HG03159 (cell line): ENCODE results near the gene ERICH4.

Source experiments
- ATAC-seq: cut with Tn5 transposase; IDR thresholded peaks from one replicate; pipeline ENCODE4 v1.9.1; 2021; ENCODE audit warnings: mild to moderate bottlenecking, moderate library complexity; ENCODE audit not compliant: unreplicated experiment

Gene ERICH4

GRCh38 chr19:41413947-41414346, 29.0 kb upstream of the ERICH4 start:
- no peak for ATAC-seq

DNA sequence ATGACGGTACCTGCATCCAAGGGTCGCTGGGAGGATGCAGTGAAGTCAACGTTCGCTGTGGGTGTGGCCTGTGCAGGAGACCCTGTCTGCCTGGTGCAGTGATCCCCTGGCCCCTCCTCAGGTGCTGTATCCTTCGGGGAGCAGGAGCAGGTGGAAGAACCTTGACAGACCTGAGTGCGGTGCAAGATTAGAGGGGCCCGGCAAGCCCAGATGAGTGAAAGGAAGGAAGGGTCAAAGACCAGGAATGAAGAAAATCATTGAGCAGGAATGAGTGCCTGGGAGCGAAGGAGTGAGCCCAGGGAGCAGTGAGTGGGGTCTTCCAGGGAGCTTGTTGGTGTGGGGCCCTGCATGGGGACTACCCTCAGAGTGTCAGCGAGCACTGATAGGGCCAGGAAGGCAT, 28.5 kb upstream of the ERICH4 start:
- no peak for ATAC-seq

DNA sequence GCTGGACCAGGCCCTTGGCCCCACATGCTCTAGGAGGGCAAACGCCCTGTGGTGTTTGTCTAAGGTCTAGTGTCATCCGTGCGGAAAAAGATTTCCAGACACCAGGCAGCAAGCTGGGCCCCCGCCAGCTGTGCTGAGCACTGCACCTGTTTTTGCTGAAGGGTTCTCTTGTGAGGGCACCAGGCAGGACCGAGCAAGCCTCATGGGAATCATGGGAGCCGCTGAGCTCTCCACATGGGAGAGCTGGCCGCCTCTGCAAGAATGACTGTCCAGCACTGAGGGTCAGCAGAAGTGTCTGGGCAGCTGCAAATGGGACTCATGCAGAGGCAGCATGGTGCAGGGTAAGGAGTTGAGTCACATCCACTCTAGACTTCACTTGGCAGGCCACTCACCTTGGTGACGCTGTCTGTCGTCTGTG, 27.8 kb upstream of the ERICH4 start:
- no peak for ATAC-seq

GRCh38 chr19:41416194-41416674, 26.7 kb upstream of the ERICH4 start:
- no peak for ATAC-seq

- ATAC-seq = no peak
Observed at GRCh38 chr19:41420101-41420880, 22.7 kb upstream of the ERICH4 start.

- ATAC-seq = no peak
Observed at GRCh38 chr19:41421314-41421713, 21.6 kb upstream of the ERICH4 start.

DNA sequence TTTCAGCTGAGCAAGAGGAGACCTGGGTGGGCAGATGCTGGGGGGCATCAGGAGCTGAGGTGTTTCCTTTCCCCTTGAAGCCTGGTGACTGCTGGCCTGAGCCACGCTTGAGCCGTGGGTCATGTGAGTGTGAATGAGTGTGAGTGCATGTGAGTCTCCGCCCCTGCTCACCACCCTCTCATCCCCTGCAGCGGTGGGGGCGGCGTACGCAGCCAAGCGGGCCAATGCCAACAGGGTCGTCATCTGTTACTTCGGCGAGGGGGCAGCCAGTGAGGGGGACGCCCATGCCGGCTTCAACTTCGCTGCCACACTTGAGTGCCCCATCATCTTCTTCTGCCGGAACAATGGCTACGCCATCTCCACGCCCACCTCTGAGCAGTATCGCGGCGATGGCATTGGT, 21.0 kb upstream of the ERICH4 start:
- no peak for ATAC-seq

GRCh38 chr19:41422456-41422855, 20.5 kb upstream of the ERICH4 start:
- ATAC-seq = no peak

DNA sequence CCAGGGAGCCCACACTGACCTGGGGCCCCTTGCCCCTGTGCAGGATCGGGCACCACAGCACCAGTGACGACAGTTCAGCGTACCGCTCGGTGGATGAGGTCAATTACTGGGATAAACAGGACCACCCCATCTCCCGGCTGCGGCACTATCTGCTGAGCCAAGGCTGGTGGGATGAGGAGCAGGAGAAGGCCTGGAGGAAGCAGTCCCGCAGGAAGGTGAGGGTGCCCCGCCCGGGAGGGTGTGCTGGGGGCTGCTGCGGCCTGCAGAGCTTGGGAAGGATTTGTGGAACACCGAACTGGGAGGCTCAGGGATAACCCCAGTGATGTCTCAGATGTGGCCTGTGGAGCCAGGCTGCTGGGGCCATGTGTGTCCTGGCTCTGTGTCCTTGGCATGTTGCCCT, 20.0 kb upstream of the ERICH4 start:
- no peak for ATAC-seq

DNA sequence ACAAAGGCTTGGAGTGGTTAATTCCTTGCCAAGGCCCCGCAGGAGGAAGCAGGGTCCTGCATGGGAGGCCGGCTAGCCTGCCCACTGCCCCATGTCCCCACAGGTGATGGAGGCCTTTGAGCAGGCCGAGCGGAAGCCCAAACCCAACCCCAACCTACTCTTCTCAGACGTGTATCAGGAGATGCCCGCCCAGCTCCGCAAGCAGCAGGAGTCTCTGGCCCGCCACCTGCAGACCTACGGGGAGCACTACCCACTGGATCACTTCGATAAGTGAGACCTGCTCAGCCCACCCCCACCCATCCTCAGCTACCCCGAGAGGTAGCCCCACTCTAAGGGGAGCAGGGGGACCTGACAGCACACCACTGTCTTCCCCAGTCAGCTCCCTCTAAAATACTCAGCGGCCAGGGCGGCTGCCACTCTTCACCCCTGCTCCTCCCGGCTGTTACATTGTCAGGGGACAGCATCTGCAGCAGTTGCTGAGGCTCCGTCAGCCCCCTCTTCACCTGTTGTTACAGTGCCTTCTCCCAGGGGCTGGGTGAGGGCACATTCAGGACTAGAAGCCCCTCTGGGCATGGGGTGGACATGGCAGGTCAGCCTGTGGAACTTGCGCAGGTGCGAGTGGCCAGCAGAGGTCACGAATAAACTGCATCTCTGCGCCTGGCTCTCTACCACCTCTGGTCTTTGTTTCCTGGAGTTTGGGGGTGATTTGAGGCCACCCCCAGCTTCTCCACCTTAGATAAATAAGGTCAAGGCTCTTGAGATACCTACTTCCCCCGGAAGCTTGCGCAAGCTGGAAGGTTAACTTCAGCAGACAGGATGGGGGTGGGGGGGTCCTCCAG, 18.4 kb upstream of the ERICH4 start:
- no peak for ATAC-seq

- ATAC-seq = no peak
Observed at GRCh38 chr19:41425174-41426115, 17.5 kb upstream of the ERICH4 start.

DNA sequence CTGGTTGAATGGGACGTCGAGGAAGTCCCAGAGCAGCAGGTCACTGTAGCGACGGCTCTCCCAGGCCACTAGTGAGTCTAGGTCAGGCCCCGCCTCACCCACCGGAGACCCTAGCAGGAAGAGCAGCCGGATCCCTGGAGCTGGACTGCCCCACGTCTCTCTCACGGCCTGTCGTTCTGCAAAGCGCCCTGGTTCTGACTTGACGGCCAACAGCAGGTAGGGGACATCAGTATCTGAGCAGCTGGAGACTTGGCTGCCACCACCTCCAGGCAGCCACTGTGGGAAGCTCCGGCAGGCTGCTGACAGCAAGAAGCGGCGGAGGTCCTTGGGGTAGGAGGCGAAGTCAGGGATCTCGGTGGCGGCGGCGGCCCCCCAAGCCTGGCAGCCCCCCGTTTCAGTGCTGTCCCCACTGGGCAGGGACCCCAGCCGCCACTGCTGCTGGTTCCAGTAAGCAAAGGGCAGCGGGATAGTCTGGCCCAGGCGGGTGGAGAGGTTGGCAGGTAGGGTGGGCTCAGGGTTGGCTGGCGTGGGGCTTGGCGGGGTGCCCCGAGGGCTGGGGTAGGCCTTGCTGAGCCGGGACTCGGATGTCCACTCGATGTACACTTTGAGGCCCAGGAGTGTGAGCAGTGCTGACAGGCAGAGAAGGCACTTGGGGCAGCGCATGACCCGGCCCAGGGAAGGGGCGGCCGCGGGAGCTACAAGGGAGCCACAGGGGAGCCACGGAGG, 16.7 kb upstream of the ERICH4 start:
- no peak for ATAC-seq

DNA sequence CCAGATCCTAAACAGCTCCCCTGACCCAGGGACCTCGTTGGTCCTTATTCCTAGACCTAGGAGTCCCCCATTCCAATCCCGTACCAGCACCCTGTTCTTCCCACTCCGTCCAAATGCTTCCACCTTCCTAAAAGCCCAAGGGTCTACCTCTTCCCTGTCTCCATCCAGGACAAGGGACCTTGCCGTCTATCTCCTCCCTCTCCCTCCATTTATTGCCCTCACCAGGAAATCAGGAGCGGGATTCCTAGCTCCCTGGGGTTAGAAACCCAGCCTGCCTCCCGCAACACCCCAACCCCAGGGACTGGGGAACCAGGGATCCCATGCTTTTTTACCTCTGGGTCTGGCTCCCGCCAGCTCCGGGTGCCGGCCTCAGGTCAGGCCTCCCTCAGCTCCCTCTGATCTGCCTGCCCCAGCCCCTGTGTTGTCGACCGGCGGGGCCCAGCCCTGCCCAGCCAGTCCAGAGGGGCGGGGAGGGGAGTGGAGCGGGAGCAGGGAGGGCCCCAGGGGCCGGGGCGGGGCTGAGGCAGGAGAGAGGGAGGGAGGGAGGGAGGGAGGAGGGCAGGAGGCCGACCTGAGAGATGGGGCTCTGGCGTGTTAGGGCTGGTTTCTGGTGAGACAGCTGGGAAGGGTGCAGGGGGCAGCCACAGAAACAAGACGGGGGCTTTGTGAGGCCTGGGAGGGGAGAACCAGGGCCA, 15.9 kb upstream of the ERICH4 start, which contains the start of gene B3GNT8:
Gene B3GNT8 (minus strand): TSS at position 423 of the 695 bp plus-strand sequence. CDS start 596 bp downstream, outside the sequence.
- no peak for ATAC-seq

- ATAC-seq = no peak
Observed at GRCh38 chr19:41427647-41428480, 15.1 kb upstream of the ERICH4 start.

DNA sequence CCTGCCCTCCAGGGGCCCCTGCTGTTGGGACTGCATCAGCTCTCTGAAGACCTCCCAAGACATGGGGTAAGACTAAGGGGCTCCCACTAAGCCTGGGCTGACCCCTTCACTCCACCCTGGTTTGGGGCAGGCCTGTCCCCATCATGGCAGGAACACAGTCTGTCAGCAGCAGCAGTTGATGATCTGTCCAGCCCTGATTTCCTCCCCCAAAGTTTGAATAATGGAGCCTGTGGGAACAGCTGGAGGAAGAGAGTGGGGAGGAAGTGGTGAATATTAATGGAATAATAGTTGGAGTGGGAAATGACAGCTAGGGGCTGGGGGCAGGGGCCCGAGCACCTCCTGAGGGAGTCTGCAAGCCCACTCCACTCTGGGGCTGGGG, 14.5 kb upstream of the ERICH4 start:
- ATAC-seq = no peak

GRCh38 chr19:41430922-41431321, 12.0 kb upstream of the ERICH4 start:
- ATAC-seq = no peak

DNA sequence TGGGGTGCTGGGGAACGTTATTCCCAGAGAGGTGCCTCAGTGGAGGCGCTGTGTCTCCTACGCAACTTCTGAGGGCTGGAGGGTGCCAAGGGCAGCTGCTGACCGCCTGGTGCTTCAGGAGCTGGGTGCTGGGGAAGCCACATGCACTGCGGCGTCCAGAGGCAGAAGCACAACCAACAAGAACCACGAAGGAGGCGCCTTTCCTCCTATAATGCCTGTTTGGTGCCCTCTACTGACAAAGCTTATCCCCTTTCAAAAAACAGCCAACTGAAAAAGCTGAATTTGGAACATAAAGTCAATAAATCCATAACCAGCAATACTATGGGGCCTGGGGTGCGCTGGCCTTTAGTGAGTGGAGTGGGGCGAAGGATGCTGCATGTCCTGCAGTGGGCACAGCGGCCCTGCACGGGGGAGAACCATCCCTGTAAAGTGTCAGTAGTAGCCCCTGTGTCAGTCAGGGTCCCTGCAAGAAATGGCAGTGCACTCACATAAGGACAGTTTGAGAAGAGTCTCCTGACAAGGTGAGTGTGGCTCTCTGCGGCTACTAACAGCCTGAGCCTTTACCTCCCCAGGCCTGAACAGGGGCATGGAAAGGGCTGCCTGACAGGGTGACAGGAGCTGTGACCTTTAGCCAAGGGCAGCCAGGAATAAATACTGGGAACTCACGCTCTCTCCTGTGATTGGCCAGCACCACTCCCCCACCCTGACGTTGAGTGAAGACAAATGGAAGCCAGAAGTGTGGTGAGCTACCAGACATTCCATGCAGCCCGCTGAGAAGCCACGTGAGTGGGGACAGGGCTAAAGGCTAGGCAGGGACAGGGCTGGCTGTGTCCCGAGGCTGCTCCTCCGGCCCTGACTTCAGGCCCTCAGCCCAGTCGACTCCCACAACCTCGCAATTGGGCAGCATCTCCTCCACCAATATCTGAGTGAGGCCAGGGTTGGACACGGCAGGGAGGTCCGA, 11.2 kb upstream of the ERICH4 start:
- ATAC-seq = no peak

DNA sequence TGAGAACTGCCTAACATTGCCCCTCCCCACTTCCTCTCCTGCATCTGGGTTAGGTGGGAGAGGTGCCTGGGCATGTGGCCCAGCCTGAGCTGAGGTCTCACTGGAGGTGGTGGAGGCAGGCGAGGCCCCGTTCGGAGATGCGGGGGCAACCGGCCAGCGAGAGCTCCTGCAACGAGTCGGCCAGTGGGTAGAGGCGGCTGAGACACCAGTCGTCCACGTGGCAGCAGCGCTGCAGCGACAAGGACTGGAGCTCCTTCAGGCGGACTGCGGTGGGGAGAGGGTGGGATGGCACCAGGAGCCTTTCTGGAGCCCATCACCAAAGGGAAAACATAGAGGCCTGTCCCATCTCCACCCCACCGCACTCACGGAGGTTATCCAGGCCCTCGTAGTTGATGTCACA, 9.8 kb upstream of the ERICH4 start:
- ATAC-seq = no peak
